ENCODE measurements around the gene RNF212. TPM values are rescaled to one million over a fixed set of nuclear protein-coding genes. Genes with fewer than 3 reads are reported as not detected.
A peak's percentile ranks its signal among the peaks of the same experiment; 100 is the strongest.

The RNF212 gene
- total and polyA plus RNA-seq, 2 of the 13 experiments (the other 11 are each of a cell fraction or from before 2014, with no cell fraction given) = not detected

DNA sequence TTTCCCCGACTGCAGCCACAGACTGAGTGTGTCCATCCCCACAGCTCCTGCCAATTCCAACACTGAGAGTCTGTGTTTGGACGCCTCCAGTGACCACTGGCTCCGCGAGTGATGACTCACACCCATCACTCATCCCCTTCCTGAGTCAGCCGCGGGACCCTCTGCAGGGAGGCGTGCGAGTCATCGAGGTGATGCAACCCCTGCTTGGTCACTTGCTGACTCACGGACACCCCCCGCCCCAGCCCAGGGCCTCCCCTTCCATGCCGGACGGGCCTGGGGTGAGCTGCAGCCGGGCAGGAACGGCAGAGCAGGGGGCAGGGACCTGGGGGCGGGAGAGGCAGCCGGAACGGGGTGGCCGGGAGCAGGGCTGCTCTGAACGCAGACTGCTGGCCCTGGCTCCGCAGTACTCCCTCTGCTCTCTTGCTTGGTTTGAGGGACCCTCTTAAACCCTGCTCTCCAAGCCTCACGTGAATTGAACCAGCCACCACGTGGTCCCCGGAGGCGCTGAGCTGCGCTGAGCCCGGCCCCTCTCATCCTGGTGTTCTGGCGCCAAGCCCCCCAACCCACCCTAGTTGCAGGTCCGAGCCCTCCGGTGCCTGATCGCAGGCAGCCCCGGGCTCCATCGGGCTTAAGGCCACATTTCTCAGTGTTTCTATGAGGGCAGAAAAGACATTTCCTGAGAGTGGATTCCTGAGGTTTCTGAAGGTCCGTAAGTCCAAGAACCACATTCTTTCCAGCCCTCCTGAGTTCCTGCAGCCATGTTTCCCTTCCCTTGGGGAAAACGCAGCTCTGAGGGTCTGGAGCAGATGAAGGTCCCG, 69.5 kb downstream of the RNF212 start (continued):
- TF ChIP-seq MIER2 (CRISPR knock-in tag; IDR thresholded peaks at IDR 0.05) (no peak), SALL2 (CRISPR knock-in tag; IDR thresholded peaks at IDR 0.05) (no peak), NCOA2 (CRISPR knock-in tag; IDR thresholded peaks at IDR 0.05) (0 out of 2 replicates have a peak, but pooled peaks have one; percentile 27), ZMAT3 (CRISPR knock-in tag; conservative IDR thresholded peaks at IDR 0.05) (no peak), SUZ12 (IDR thresholded peaks at IDR 0.05; ENCODE audit: low read depth, low read length) (no peak), TAF15 (IDR thresholded peaks at IDR 0.05; ENCODE audit: low read depth, low read length, poor library complexity, severe bottlenecking) (no peak), NR2F1 (CRISPR knock-in tag; IDR thresholded peaks at IDR 0.05) (0 out of 4 replicates have a peak, but pooled peaks of 1 of the 2 experiments have one; percentile 13), MED13 (CRISPR knock-in tag; IDR thresholded peaks at IDR 0.05) (no peak), ZNF766 (CRISPR knock-in tag; IDR thresholded peaks at IDR 0.05; ENCODE audit: borderline replicate concordance) (no peak), ATM (IDR thresholded peaks at IDR 0.05; ENCODE audit: borderline replicate concordance) (no peak), ETV6 (CRISPR knock-in tag; conservative IDR thresholded peaks at IDR 0.05) (no peak), ZNF614 (CRISPR knock-in tag; IDR thresholded peaks at IDR 0.05; ENCODE audit: borderline replicate concordance) (0 out of 2 replicates have a peak, but pooled peaks have one; percentile 18), GATAD1 (CRISPR knock-in tag; IDR thresholded peaks at IDR 0.05) (no peak), FOSL2 (CRISPR knock-in tag; IDR thresholded peaks at IDR 0.05) (peak; percentile 100), MAZ (IDR thresholded peaks at IDR 0.05; ENCODE audit: borderline replicate concordance, low read depth, low read length) (no peak), MAZ (CRISPR knock-in tag; IDR thresholded peaks at IDR 0.05; ENCODE audit: low read depth) (peak; percentile 60; the same call in 1 of the 2 replicates), TEAD3 (CRISPR knock-in tag; optimal IDR thresholded peaks at IDR 0.05; ENCODE audit: borderline replicate concordance) (peak; percentile 44), DMAP1 (CRISPR knock-in tag; IDR thresholded peaks at IDR 0.05) (no peak), CHCHD3 (CRISPR knock-in tag; IDR thresholded peaks at IDR 0.05) (no peak), REL (CRISPR knock-in tag; conservative IDR thresholded peaks at IDR 0.05) (no peak), ZBTB7A (CRISPR knock-in tag; IDR thresholded peaks at IDR 0.05) (0 out of 2 replicates have a peak, but pooled peaks have one; percentile 37), NFIC (IDR thresholded peaks at IDR 0.05; ENCODE audit: low read length) (no peak)
- TF ChIP-seq, protein P1, sequence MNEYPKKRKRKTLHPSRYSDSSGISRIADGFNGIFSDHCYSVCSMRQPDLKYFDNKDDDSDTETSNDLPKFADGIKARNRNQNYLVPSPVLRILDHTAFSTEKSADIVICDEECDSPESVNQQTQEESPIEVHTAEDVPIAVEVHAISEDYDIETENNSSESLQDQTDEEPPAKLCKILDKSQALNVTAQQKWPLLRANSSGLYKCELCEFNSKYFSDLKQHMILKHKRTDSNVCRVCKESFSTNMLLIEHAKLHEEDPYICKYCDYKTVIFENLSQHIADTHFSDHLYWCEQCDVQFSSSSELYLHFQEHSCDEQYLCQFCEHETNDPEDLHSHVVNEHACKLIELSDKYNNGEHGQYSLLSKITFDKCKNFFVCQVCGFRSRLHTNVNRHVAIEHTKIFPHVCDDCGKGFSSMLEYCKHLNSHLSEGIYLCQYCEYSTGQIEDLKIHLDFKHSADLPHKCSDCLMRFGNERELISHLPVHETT (CRISPR knock-in tag; conservative IDR thresholded peaks at IDR 0.05) = no peak
- TF ChIP-seq, protein P2, sequence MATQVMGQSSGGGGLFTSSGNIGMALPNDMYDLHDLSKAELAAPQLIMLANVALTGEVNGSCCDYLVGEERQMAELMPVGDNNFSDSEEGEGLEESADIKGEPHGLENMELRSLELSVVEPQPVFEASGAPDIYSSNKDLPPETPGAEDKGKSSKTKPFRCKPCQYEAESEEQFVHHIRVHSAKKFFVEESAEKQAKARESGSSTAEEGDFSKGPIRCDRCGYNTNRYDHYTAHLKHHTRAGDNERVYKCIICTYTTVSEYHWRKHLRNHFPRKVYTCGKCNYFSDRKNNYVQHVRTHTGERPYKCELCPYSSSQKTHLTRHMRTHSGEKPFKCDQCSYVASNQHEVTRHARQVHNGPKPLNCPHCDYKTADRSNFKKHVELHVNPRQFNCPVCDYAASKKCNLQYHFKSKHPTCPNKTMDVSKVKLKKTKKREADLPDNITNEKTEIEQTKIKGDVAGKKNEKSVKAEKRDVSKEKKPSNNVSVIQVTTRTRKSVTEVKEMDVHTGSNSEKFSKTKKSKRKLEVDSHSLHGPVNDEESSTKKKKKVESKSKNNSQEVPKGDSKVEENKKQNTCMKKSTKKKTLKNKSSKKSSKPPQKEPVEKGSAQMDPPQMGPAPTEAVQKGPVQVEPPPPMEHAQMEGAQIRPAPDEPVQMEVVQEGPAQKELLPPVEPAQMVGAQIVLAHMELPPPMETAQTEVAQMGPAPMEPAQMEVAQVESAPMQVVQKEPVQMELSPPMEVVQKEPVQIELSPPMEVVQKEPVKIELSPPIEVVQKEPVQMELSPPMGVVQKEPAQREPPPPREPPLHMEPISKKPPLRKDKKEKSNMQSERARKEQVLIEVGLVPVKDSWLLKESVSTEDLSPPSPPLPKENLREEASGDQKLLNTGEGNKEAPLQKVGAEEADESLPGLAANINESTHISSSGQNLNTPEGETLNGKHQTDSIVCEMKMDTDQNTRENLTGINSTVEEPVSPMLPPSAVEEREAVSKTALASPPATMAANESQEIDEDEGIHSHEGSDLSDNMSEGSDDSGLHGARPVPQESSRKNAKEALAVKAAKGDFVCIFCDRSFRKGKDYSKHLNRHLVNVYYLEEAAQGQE (IDR thresholded peaks at IDR 0.05; ENCODE audit: borderline replicate concordance in 1 of 2, low read depth in 1 of 2, low read length in 2 of 2) = no peak
- TF ChIP-seq, protein P3, sequence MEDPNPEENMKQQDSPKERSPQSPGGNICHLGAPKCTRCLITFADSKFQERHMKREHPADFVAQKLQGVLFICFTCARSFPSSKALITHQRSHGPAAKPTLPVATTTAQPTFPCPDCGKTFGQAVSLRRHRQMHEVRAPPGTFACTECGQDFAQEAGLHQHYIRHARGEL (CRISPR knock-in tag; IDR thresholded peaks at IDR 0.05) = no peak
- TF ChIP-seq, protein P4, sequence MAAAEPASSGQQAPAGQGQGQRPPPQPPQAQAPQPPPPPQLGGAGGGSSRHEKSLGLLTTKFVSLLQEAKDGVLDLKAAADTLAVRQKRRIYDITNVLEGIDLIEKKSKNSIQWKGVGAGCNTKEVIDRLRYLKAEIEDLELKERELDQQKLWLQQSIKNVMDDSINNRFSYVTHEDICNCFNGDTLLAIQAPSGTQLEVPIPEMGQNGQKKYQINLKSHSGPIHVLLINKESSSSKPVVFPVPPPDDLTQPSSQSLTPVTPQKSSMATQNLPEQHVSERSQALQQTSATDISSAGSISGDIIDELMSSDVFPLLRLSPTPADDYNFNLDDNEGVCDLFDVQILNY (CRISPR knock-in tag; conservative IDR thresholded peaks at IDR 0.05) = no peak

Measured in HepG2 (cell line).